WTC11 (cell line): Measurements from ENCODE around the gene GPX4. TPM values are rescaled to one million over a fixed set of nuclear protein-coding genes. Genes with fewer than 3 reads are reported as not detected.

Experiments used
- ATAC-seq: fragments of 200-7000 bp; cut with Tn5 transposase; 2 replicates; pipeline ENCODE4 v1.10.0; 2021; ENCODE audit warnings: mild to moderate bottlenecking, moderate library complexity
- CTCF ChIA-PET: fragments of 300-600 bp; sonication (Branson Sonifier 250); formaldehyde crosslinking; loops from one replicate; lab custom pipeline; 2021; ENCODE audit warnings: antibody characterized with exemption; lab: Charles Lee
- POLR2A ChIA-PET: fragments of 350-600 bp; sonication (Branson Sonifier 250); formaldehyde crosslinking; loops from one replicate; lab custom pipeline; 2021; ENCODE audit warnings: antibody characterized with exemption; lab: Charles Lee
- DNase-seq: peaks from one replicate; pipeline ENCODE4 v3.0.0; 2021; ENCODE audit warnings: low spot score
- H3K27ac Mint-ChIP-seq: 2 replicates; pipeline ENCODE4 v1.8.0; 2021; ENCODE audit warnings: mixed read lengths
- H3K27me3 Mint-ChIP-seq: 2 replicates; pipeline ENCODE4 v1.8.0; 2021; ENCODE audit warnings: low read depth, mild to moderate bottlenecking, moderate library complexity, mixed read lengths
- H3K36me3 Mint-ChIP-seq: 2 replicates; pipeline ENCODE4 v1.8.0; 2021; ENCODE audit warnings: mixed read lengths
- H3K4me1 Mint-ChIP-seq: 2 replicates; pipeline ENCODE4 v1.8.0; 2022; ENCODE audit warnings: mixed read lengths
- H3K4me3 Mint-ChIP-seq: 2 replicates; pipeline ENCODE4 v1.8.0; 2021; ENCODE audit warnings: mild to moderate bottlenecking, moderate library complexity, mixed read lengths
- H3K9me3 Mint-ChIP-seq: 2 replicates; pipeline ENCODE4 v1.8.0; 2021; ENCODE audit warnings: mixed read lengths
- CREB1 ChIP-seq: sonication (generic); formaldehyde crosslinking; IDR thresholded peaks from 2 replicates; pipeline ENCODE4 v1.8.0; 2023; ENCODE audit warnings: mild to moderate bottlenecking, missing genetic modification reagents
- ESRRA ChIP-seq: sonication (generic); formaldehyde crosslinking; IDR thresholded peaks from 2 replicates; pipeline ENCODE4 v1.8.1; 2022; ENCODE audit warnings: mild to moderate bottlenecking, missing genetic modification reagents, borderline replicate concordance
- FOXJ3 ChIP-seq: sonication (generic); formaldehyde crosslinking; IDR thresholded peaks from 2 replicates; pipeline ENCODE4 v1.9.0; 2021; ENCODE audit warnings: missing genetic modification reagents, mild to moderate bottlenecking, borderline replicate concordance
- FOXK1 ChIP-seq: sonication (generic); formaldehyde crosslinking; IDR thresholded peaks from 2 replicates; pipeline ENCODE4 v1.8.0; 2022; ENCODE audit warnings: mild to moderate bottlenecking, moderate library complexity, missing genetic modification reagents
- KAT7 ChIP-seq: sonication (generic); formaldehyde crosslinking; IDR thresholded peaks from 2 replicates; pipeline ENCODE4 v1.8.1; 2023; ENCODE audit warnings: missing genetic modification reagents, mild to moderate bottlenecking, borderline replicate concordance
- NFATC4 ChIP-seq: fragments of 250-450 bp; sonication (Bioruptor Pico); IDR thresholded peaks from 2 replicates; pipeline ENCODE4 v1.9.0; 2021; ENCODE audit warnings: mild to moderate bottlenecking
- OVOL2 ChIP-seq: fragments of 250-450 bp; sonication (Bioruptor Pico); IDR thresholded peaks from 2 replicates; pipeline ENCODE4 v1.9.0; 2021; ENCODE audit warnings: mild to moderate bottlenecking, borderline replicate concordance
- PRDM15 ChIP-seq: sonication (generic); formaldehyde crosslinking; IDR thresholded peaks from 2 replicates; pipeline ENCODE4 v1.8.0; 2022; ENCODE audit warnings: missing genetic modification reagents
- RELA ChIP-seq: sonication (generic); formaldehyde crosslinking; IDR thresholded peaks from 2 replicates; pipeline ENCODE4 v1.8.1; 2022; ENCODE audit warnings: missing genetic modification reagents, mild to moderate bottlenecking, borderline replicate concordance
- SOX15 ChIP-seq: fragments of 250-450 bp; sonication (Bioruptor Pico); IDR thresholded peaks from 2 replicates; pipeline ENCODE4 v1.9.0; 2021; ENCODE audit warnings: mild to moderate bottlenecking
- STAT6 ChIP-seq: sonication (generic); formaldehyde crosslinking; conservative IDR thresholded peaks from 2 replicates; pipeline ENCODE4 v1.8.1; 2023; ENCODE audit warnings: mild to moderate bottlenecking, low read depth, missing genetic modification reagents, moderate library complexity
- TEAD1 ChIP-seq: sonication (generic); formaldehyde crosslinking; IDR thresholded peaks from 2 replicates; pipeline ENCODE4 v1.8.0; 2022; ENCODE audit warnings: mild to moderate bottlenecking, missing genetic modification reagents
- USF2 ChIP-seq: sonication (generic); formaldehyde crosslinking; IDR thresholded peaks from 2 replicates; pipeline ENCODE4 v1.8.1; 2023; ENCODE audit warnings: mild to moderate bottlenecking, missing genetic modification reagents, moderate library complexity
- ZNF232 ChIP-seq: sonication (generic); formaldehyde crosslinking; IDR thresholded peaks from 2 replicates; pipeline ENCODE4 v1.8.0; 2022; ENCODE audit warnings: mild to moderate bottlenecking, missing genetic modification reagents
- ZNF263 ChIP-seq: sonication (generic); formaldehyde crosslinking; IDR thresholded peaks from 2 replicates; pipeline ENCODE4 v1.8.1; 2022; ENCODE audit warnings: low read depth, mild to moderate bottlenecking, moderate library complexity, missing genetic modification reagents
- ZNF423 ChIP-seq: fragments of 250-450 bp; sonication (Bioruptor Pico); IDR thresholded peaks from 2 replicates; pipeline ENCODE4 v2.1.2; 2022; ENCODE audit warnings: mild to moderate bottlenecking, moderate library complexity
- ZNF532 ChIP-seq: fragments of 250-450 bp; sonication (Bioruptor Pico); IDR thresholded peaks from 2 replicates; pipeline ENCODE4 v1.9.0; 2021; ENCODE audit warnings: mild to moderate bottlenecking, borderline replicate concordance
- total RNA-seq: library from RNA; stranded (reverse); gene quantifications from 3 replicates; pipeline ENCODE4 v1.2.3, GENCODE V29; 2021
- TF ChIP-seq, protein P1 (sequence below): sonication (generic); formaldehyde crosslinking; IDR thresholded peaks from 2 replicates; pipeline ENCODE4 v1.8.0; 2022; ENCODE audit warnings: mild to moderate bottlenecking, missing genetic modification reagents
- TF ChIP-seq, protein P2 (sequence below): sonication (generic); formaldehyde crosslinking; conservative IDR thresholded peaks from 2 replicates; pipeline ENCODE4 v1.8.1; 2022; ENCODE audit warnings: mild to moderate bottlenecking, missing genetic modification reagents
- TF ChIP-seq, protein P3 (sequence below): sonication (generic); formaldehyde crosslinking; IDR thresholded peaks from 2 replicates; pipeline ENCODE4 v1.8.0; 2023; ENCODE audit warnings: missing genetic modification reagents

Gene GPX4
- total RNA-seq, 1 experiment from 2014 or later, result 363 TPM

DNA sequence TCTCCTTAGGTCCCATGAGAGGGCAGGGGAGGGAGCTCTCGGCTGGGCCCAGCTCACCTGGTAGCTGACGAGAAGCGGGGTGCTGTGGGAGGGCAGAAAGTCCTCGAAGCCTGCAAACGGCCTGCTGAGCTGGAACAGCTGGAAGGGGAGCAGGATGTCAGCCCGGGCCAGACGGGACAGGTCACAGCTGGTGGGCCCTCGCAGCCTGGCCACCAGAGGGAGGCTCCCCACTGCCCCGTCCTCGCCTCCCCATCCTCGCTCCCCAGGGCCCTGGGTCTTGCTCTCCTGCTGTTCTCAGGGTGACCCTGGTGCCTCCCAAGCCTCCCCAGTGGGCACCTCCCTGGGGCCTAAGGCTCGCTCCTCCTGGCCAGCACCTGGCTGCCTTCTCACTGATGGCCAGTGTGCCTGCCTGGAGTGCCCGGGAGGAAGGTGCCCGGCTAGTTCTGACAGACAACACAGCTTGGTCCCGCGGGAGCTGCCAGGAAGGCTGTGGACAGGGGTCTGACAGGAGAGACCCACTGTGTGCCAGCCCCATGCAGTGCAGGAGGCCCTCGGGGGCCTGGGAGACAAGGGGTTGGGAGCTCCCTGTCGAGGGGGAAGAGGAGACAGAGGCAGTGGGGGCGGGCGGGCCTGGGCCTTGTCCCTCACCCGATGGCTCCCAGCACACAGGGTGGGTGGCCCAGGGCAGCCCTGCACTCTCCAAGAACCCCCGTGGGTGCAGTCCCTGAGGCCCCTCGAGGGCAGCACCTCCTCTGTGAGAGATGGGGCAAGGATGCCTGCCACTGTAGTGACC is 20.3 kb downstream of the GPX4 start:
- Mint-ChIP-seq H3K27ac (no peak overlapping the region), H3K9me3 (no peaks in the 10 kb centered on the region), H3K36me3 (peaks cover 11% of the 10 kb centered on the region), H3K4me3 (no peak overlapping the region), H3K27me3 (no peaks in the 10 kb centered on the region), H3K4me1 (no peaks in the 10 kb centered on the region)
- ChIA-PET POLR2A (interaction anchor here (0.6 kb wide), 1 partner anchor 192 kb away, joined by 3 read pairs; no protein-coding TSS in a partner anchor), CTCF (interaction anchor here (0.9 to 2.9 kb wide), 8 partner anchors 9 to 142 kb away, joined by 3 to 46 read pairs (median 6); partner anchors contain the start of gene SBNO2)
- TF ChIP-seq CREB1 (no peak), KAT7 (CRISPR knock-in tag) (no peak), ZNF263 (CRISPR knock-in tag) (no peak), FOXJ3 (CRISPR knock-in tag) (no peak), ZNF232 (no peak), PRDM15 (CRISPR knock-in tag) (no peak), RELA (CRISPR knock-in tag) (no peak), ZNF532 (CRISPR knock-in tag) (no peak), ZNF423 (CRISPR knock-in tag) (no peak), FOXK1 (CRISPR knock-in tag) (no peak), NFATC4 (CRISPR knock-in tag) (no peak), USF2 (CRISPR knock-in tag) (no peak), ESRRA (CRISPR knock-in tag) (no peak), SOX15 (CRISPR knock-in tag) (no peak), STAT6 (CRISPR knock-in tag) (no peak), TEAD1 (no peak), OVOL2 (no peak)
- TF ChIP-seq, protein P1, sequence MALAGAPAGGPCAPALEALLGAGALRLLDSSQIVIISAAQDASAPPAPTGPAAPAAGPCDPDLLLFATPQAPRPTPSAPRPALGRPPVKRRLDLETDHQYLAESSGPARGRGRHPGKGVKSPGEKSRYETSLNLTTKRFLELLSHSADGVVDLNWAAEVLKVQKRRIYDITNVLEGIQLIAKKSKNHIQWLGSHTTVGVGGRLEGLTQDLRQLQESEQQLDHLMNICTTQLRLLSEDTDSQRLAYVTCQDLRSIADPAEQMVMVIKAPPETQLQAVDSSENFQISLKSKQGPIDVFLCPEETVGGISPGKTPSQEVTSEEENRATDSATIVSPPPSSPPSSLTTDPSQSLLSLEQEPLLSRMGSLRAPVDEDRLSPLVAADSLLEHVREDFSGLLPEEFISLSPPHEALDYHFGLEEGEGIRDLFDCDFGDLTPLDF (CRISPR knock-in tag), result no peak
- TF ChIP-seq, protein P2, sequence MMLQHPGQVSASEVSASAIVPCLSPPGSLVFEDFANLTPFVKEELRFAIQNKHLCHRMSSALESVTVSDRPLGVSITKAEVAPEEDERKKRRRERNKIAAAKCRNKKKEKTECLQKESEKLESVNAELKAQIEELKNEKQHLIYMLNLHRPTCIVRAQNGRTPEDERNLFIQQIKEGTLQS (CRISPR knock-in tag), result no peak
- TF ChIP-seq, protein P3, sequence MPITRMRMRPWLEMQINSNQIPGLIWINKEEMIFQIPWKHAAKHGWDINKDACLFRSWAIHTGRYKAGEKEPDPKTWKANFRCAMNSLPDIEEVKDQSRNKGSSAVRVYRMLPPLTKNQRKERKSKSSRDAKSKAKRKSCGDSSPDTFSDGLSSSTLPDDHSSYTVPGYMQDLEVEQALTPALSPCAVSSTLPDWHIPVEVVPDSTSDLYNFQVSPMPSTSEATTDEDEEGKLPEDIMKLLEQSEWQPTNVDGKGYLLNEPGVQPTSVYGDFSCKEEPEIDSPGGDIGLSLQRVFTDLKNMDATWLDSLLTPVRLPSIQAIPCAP (CRISPR knock-in tag), result no peak
- ATAC-seq (no peak), DNase-seq (peak; percentile 12)
